ENCODE data around the gene PYROXD2.

The PYROXD2 gene

DNA sequence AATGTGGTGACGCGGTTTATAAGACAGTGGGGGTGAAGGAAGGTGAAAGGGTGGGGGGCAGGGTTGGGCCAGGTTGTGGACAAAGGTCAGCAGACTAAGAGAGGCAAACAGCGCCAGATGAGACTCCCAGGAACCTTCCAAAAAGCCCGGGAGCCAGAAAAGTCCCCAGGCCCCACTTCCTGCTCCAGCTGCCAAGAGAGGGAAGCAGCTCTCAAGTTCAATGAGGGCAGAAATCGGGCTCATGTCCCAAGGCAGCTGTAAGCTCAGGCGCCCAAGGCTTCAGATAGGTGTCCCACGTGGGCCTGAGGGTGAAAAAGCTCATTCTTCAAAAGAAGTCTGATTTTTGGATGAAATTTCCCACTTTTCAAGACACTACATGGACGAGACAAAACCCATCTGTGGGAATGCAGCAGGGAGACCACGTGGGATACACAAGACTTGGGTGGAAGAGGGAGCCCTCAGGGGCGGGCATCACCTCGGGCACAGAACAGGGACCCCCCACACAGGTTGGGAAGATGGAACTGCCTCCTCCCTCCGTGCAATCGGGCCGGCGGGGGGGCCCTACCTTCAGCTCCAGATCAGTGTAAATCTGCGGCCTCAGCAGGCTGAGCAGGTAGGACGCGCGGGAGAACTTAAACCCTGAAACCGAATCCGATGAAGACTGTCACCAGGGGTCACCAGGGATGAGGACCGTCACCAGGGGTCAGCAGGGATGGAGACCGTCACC lies 7.8 kb downstream of the PYROXD2 start:
- Histone ChIP-seq H3K27me3 (no peaks in the 10 kb centered on the region), H3K4me3 (no peak overlapping the region), H3K27ac (no peak overlapping the region), H3K36me3 (peaks cover 0 to 45% (median 20%) of the 10 kb centered on the region in 3 donors), H3K9me3 (no peaks in the 10 kb centered on the region), H3K4me1 (peaks cover 0 to 5% (median 0%) of the 10 kb centered on the region in 4 donors)
- TF ChIP-seq, protein P1, sequence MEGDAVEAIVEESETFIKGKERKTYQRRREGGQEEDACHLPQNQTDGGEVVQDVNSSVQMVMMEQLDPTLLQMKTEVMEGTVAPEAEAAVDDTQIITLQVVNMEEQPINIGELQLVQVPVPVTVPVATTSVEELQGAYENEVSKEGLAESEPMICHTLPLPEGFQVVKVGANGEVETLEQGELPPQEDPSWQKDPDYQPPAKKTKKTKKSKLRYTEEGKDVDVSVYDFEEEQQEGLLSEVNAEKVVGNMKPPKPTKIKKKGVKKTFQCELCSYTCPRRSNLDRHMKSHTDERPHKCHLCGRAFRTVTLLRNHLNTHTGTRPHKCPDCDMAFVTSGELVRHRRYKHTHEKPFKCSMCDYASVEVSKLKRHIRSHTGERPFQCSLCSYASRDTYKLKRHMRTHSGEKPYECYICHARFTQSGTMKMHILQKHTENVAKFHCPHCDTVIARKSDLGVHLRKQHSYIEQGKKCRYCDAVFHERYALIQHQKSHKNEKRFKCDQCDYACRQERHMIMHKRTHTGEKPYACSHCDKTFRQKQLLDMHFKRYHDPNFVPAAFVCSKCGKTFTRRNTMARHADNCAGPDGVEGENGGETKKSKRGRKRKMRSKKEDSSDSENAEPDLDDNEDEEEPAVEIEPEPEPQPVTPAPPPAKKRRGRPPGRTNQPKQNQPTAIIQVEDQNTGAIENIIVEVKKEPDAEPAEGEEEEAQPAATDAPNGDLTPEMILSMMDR (IDR thresholded peaks at IDR 0.05): no peak
- intact Hi-C loops (cut with DNase I; ENCODE audit: low total_unique reads): no loop called here
- DNase-seq: no peak

GRCh38 chr10:98405422-98405821 lies 9.6 kb downstream of the PYROXD2 start:
- TF ChIP-seq, protein P1 (IDR thresholded peaks at IDR 0.05): no peak
- intact Hi-C loops (cut with DNase I; ENCODE audit: low total_unique reads): no loop called here

GRCh38 chr10:98404571-98405359 lies 10.2 kb downstream of the PYROXD2 start:
- H3K4me3 ChIP-seq: no peak overlapping the region
- no peak for DNase-seq
- H3K4me1 ChIP-seq: no peaks in the 10 kb centered on the region
- intact Hi-C loops (cut with DNase I; ENCODE audit: low total_unique reads): no loop called here
- no peak overlapping the region for H3K27ac ChIP-seq
- TF ChIP-seq, protein P1 (IDR thresholded peaks at IDR 0.05): no peak
- no peaks in the 10 kb centered on the region for H3K9me3 ChIP-seq
- peaks cover 0 to 44% (median 20%) of the 10 kb centered on the region in 3 donors for H3K36me3 ChIP-seq
- H3K27me3 ChIP-seq: no peaks in the 10 kb centered on the region

More at GRCh38 chr10:98405422-98405821, 9.6 kb downstream of the PYROXD2 start:
- no peak for DNase-seq
- no peaks in the 10 kb centered on the region for H3K4me1 ChIP-seq
- no peaks in the 10 kb centered on the region for H3K27me3 ChIP-seq
- H3K27ac ChIP-seq: no peak overlapping the region
- no peak overlapping the region for H3K4me3 ChIP-seq
- no peaks in the 10 kb centered on the region for H3K9me3 ChIP-seq
- H3K36me3 ChIP-seq: peaks cover 0 to 42% (median 20%) of the 10 kb centered on the region in 3 donors

GRCh38 chr10:98403812-98404504 lies 11.0 kb downstream of the PYROXD2 start:
- Histone ChIP-seq H3K36me3 (peaks cover 0 to 52% (median 20%) of the 10 kb centered on the region in 3 donors), H3K27ac (no peak overlapping the region), H3K4me3 (no peak overlapping the region), H3K27me3 (no peaks in the 10 kb centered on the region), H3K9me3 (no peaks in the 10 kb centered on the region), H3K4me1 (no peaks in the 10 kb centered on the region)
- no peak for DNase-seq
- intact Hi-C loops (cut with DNase I; ENCODE audit: low total_unique reads): no loop called here
- TF ChIP-seq, protein P1 (IDR thresholded peaks at IDR 0.05): no peak

DNA sequence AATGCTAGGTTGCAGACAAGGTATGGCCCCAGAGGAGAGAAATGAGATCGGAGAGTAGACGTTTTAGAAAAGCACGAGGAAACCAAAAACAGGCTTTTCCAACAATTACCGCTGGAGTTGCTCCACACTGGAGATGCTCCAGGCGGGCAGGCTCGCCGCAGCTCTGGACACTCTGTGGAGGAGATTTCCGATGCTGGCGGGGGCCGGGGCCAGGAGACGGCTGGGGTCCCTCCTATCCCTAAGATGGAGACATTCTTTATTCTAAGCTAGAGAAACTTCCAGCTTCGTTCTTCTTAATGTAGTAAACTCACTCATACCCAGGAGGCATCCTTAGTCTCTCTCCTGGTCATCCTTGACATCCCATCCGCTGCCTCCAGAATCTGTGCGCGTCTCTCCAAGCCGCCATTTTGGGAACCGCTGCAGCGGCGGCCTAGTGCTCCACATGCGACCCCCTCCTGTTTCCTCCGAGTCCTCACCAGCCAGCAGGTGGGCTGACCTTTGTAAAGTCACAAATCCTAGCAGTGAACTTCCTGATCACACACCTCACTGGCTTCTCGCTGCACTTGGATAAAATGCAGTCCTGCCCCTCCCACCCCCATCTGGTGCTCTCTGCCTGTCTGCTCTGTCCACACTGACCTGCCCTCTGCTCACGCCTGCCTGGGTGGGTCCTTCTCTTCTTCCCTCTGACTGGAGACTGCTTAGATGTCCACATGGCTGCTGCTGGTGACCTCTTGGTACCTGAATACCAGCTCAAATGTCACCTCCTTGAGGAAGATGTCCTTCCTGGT lies 11.9 kb downstream of the PYROXD2 start:
- TF ChIP-seq, protein P1 (IDR thresholded peaks at IDR 0.05): no peak
- Histone ChIP-seq H3K4me1 (no peaks in the 10 kb centered on the region), H3K36me3 (peaks cover 4 to 60% (median 20%) of the 10 kb centered on the region in 3 donors), H3K9me3 (no peaks in the 10 kb centered on the region), H3K27me3 (no peaks in the 10 kb centered on the region), H3K27ac (no peak overlapping the region), H3K4me3 (no peak overlapping the region)
- DNase-seq: no peak
- intact Hi-C loops (cut with DNase I; ENCODE audit: low total_unique reads): no loop called here

Data from tibial artery (tissue), 4 donors.